ENCODE measurements around the gene RHOU.
A peak's percentile ranks its signal among the peaks of the same experiment; 100 is the strongest.
"Not testable (repeated sequence)": the region's sequence is repeated elsewhere in the genome, so short reads cannot be mapped to it uniquely, and the experiment has no call there.

Gene RHOU

DNA sequence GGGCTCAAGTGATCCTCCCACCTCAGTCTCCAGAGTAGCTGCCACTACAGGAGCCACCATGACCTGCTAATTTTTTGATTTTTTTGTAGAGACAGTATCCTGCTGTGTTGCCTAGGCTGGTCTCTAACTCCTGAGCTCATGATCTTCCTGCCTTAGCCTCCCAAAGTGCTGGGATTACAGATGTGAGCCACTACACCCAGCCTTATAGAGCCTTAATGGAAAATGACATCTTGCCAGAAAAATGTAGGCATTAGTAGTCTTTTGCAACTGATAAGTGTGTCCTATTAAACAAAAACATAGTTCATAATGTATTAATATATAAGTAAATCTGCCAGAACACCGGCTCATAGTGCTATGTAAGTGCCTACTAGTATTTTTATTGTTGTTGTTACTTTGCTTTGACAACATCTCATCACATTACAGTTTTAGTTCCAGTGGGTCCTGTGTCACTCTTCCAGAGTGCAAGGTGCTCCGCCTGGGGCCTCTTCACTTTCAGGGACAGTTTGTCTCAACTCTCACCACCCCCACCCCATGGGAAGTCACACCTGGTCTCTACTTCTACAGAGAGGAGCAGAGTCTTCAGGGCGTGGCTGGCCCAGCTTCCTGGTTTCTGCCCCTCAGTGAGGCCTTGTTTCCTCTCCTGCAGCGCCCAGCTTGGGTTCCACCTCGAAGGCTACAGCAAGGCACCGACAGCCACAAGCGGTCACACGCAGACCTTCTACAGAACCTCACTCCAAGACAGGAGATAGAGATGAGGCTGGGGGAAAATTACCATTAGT lies 30.1 kb downstream of the RHOU start:
- peak; percentile 61 for DNase-seq

DNA sequence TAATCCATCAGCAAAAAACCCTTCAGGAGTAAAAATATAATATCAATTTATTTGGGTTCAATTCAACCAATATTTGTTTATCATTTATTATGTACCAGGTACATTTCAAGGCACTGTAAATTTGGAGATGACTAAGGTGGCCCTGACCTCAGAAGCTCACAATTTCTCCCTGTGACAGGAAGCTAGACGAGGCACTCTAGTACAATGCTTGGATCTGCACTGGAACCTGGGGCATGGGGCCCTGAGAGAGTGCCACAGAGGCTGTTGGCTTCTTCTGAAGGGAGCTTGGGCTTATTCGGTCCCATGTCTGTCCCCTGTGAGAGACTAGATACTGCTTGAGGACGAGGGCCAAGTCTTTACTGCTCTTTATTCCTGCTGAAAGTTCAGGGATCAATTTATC lies 31.5 kb downstream of the RHOU start:
- no peak for DNase-seq

DNA sequence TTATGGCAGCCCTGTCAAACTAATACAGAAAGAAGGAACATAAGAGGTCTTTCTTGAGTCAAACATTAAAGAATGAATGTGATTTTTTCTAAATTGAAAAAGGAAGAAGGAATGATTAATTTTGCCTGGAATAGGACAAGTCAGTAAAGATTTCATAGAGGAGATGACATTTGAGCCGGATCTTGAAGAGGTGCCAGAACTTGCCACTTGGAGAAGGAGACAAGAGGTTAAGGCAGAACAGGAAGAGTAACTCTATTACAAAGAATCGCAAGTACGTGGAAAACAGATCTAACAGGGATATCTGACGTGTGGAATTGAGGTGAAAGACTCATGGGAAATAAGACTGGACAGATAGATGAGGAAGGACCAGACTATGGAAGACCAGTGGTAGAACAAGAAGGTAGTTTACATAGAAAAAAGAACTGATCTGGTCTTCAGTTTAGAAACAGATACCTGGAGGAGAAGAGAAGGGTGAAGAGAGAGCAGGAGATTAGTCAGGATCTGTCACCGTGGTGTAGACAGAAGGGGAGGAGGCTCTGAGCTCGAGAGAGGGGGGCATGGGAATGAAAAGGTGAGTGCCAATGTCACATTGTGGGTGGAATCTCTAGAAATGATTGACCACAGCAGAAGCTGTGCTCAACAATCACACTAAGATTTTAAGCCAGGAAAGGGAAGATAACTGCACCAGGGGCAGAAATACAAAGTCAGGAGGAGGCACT lies 32.5 kb downstream of the RHOU start:
- no peak for DNase-seq

DNA sequence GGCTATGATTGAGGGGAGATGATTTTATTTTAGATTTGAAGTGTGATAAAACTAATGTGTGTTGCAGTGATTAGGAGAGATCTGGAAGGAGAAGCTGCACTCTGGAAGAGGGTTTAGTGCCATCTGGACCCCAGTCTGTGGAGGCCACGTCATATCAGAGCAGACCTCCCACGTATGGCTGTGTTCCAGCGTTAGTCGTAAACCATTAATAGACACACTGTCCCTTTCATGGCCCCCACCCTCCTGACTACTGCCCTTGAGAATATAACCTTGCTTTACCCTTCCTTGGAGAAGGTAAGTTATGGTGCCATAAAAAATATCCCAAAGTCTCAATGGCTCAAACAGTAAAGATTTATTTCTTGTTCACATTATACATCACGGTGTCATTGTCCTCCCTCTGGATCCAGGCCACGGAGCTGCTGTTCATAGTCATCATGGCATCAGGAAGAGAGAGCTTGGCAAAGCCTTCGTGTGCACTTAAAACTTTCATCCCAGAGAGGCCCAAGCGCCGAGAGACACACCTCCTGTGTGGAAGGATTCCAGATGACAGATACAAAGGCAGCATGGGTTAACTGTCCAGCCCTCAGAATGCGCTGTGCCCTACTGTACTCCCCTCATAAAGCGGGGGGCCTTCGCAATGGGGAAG lies 33.2 kb downstream of the RHOU start:
- DNase-seq, result no peak

DNA sequence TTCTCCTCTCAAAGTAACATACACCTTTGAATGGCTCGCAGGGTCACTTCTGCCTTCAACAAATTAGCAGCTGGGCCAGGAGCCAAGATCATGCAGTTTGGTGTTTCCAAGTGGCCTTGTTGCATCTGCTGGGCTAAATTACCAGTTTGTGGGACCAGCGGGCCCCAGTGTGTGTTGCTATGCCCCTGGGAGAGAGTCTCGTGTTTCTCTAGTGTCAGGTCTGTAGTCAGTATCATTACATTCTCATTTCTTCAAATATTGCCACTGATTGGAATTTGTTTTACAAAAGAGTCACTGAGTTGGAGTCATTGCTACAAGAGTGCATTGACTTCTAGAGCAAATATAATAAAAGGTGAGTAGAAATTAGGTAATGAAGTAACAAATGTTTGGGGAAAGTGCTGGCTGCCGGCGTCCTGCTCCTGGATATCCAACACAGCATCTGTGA lies 35.5 kb downstream of the RHOU start:
- no peak for DNase-seq

DNA sequence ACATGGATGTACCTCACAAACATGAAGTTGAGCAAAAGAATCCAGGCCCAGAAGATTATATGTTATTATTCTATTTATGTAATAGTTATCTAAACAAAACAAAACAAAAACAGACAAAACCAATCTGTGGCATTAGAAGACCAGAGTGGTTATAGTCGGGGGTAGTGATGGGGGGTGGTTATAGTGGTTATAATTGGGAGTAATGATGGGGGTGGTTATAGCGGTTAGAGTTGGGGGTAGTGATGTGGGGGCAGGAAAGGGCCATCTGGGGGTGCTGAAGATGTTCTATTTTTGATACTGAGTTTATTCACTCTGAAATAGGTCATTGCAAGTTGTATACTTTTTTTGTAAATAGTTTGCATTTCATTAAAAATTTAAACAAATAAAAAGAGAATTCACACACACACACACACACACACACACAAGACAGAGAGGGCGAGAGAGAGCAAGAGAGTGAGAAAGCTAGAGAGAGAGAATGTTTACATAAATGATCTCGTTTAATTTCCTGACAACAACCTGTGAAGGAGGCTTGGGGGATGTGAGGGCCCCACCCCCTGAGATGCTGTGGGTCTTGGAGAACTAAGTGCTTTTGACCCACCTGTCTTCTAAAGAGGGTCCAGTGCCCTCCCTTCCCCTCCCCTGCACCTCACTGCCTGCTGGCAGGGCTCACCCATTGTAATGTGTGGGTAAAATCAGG lies 37.4 kb downstream of the RHOU start:
- DNase-seq, result no peak

DNA sequence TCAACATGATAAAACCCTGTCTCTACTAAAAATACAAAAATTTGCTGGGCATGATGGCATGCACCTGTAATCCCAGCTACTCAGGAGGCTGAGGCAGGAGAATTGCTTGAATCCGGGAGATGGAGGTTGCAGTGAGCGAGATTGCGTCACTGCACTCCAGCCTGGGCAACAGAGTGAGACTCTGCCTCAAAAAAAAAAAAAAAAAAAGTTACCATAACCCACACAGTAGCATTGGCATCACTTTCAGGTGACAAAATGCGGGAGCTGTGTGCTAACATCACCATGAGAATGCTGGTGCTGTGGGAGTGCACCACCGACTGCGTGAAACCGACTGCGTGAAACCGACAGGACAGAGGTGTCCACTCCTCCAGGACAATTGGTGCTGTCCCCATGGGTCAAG lies 40.7 kb downstream of the RHOU start:
- DNase-seq, result not testable (repeated sequence)

DNA sequence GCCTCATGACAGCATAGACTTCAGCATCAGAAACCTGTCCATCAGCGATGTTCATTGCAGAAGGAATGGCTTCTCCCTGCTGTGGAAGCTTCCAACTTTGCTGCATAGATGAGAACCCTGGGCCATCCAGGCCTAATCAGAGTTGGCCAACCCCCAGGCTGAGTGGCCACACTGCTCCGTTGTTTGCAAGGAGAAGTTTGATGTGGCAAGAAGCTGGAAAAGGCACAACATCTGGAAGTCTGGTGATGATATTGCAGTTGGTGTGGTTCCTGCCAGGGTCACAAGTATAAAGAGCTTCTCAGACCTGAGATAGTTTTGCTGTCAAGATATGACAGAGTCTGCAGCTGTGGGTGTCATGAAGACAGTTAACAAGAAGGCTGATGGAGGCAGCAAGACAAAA lies 41.2 kb downstream of the RHOU start:
- DNase-seq, result no peak

DNA sequence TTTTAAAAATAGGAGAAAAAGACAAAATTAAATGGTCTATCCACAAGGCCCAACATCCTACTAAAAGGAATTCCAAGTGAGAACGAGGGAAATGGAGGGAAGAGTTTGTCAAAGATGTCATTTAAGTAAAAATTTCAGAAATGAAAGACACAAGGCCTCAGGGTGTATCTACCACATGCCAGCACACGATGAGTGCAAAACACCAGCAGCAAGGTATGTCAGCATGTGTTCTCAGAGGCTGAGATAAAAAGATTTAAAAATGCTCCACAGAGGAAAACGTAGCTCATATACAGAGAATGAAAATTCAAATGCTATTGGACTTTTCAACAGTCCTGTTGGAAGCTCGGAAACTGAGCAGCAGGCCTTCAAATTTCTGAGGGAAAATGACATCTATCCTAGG lies 42.0 kb downstream of the RHOU start:
- DNase-seq, result no peak

DNA sequence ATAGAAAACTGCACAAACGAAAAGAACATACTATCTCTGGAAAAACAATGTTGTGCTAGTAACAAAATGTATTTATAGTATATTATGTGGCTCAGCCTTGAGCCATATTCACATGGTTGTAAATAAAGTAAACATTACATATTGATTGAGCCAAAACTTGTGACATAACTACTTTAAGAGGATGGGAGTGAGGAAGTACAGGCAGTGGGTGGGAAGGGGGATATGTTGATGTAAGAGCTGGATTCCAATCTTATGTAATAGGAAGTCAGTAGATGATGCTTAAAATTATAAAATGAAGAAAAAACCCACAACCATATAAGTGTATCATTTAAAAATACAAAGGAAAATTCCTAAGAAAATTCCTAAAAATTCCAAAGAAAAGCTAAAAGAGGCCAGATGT lies 42.7 kb downstream of the RHOU start:
- no peak for DNase-seq

DNA sequence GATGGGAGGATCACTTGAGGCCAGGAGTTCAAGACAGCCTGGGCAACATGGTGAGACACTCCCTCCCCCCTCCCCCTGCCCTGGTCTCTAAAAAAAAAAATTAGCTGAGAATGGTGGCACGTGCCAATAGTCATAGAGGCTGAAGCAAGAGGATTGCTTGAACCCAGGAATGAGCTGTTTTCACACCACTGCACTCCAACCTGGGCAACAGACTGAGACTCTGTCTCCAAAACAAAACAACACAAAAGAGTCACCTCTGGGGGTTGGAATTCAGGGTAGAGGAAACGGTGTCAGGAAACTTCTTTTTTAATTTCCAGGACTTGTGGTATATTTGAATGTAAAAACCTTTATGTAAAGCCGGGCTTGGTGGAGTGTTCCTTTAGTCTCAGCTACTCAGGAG lies 43.2 kb downstream of the RHOU start:
- no peak for DNase-seq

DNA sequence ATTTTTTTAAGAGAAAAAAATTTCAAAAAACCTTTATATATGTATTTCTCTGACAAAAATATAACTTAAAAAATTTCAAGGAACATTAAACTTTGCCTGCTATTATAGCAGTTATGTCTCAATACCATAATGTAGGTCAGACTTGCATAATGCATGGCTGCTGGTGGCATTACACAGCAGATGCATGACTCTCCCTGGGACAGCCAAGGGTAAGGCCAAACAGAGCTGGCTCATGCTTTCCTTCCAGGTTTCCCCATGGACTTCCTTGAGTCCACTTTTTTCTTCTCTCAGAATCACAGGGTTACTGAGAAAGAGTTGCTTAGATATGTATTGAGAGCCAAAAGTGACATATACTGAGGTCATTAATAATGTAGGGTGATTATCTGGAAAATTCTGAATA lies 43.7 kb downstream of the RHOU start:
- no peak for DNase-seq

DNA sequence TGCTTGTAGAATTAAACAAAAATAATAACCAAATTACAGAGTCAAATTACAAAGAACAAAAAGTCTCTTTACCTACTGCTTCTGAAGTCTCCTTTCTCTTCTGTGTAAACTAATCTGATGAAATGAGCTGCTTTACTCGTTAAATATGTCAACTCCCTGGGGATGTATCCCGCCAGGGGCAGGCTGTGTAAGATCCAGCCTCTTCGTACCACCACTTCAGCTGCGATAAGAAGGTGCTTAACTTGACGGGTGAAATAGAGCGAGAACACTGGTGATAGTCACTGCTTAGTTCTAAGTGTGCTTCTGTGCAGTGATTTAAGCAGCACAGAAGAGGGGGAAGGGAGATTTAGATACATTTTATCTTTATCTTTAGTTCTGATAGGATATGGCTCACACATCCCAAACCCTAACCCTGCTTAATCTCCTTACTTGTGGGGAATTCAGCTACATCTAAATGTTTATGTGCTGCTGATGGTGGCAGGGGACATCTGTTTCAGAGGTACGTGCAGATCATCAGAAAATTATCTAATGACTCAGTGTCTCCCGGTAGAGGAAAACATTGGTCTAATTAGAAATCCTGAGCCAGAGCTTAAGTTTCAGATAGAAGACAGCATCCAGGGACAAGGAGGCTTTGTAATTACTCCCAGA lies 46.0 kb downstream of the RHOU start:
- no peak for DNase-seq

DNA sequence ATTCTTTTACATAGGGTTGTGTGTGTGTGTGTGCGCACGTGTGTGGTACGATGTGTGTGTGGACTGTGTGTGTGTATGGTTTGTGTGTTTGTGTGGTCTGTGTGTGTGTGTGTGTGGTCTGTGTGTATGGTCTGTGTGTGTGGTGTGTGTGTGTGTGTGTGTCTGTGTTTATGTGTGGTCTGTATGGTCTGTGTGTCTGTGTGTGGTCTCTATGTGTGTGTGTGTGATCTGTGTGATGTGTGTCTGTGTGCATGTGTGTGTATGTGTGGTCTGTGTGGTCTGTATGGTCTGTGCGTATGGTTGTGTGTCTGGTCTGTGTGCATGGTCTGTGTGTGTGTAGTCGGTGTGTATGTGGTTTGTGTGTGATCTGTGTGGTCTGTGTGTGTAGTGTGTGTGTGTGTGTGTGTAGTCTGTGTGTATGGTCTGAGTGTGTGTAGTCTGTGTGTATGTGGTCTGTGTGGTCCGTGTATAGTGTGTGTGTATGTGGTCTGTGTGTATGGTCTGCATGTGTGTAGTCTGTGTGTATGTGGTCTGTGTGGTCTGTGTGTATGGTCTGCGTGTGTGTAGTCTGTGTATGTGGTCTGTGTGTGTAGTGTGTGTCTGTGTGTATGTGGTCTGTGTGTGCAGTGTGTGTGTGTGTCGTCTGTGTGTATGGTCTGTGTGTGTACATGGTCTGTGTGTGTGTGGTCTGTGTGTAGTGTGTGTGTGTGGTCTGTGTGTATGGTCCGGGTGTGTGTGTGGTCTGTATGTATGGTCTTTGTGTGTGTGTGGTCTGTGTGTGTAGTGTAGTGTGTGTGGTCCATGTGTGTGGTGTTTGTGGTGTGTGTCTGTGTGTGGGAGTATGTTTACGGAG lies 46.8 kb downstream of the RHOU start:
- no peak for DNase-seq

DNA sequence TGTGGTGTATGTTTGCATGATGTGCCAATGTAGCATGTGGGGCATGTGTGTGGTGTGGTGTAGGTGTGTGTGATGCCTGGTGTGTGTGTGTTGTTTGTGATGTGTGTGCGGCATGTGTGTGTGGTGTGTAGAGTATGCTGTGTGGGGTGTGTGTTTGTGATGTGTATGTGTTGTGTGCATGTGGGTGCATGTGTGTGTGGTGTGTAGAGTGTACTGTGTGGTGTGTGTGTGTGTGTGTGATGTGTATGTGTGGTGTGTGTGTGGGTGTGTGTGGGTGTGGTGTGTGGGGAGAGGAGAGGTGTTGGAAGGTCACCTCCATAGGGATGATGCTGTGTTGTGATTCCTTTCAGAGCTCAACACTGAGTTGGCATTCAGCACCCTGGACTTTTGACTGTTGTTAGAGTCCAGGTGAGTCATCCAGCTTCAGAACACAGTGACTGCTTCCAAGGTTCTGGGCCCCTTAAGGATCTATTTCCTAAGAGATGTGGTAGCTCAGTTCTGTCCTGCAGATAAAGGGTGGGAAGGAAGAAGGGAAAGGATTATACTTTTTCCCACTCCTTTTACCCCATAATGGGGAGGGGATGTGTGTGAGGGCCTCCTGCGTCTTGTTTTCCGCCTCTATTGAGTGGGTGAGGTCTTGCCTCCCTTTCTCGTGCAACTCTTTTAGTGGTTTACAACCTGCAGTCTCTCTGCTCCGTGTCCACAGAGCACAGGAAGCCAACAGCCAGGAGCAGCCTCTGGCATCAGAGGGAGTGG lies 47.6 kb downstream of the RHOU start:
- DNase-seq, result no peak

DNA sequence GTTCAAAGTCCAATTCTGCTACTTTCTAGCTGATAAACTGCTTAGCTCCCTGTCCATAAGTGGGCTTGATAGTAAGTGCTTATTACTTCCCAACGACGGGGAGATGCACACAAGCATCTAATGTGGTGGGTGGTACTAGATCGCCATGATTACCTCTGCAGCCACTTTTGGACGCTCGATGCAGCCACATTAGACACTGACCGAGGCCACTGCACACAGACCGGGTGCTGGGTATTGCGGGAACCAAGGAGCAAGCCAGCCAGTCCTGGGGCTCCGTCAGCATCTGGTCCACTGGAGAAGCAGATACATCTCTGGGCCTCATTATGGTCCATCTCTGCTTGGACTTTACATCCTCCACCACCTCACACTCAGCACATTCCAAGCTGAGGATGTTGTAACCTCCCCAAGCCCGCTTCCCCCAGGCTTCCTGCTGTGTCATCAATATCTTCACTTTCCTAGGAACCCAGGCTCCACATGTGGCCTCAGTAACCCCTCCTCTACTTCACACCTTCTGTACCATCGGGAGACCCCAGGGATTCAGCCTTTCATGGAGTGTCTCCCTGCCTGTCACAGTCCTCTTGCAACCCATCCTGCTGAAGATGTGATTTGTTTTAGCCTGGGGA lies 48.2 kb downstream of the RHOU start:
- DNase-seq, result no peak

DNA sequence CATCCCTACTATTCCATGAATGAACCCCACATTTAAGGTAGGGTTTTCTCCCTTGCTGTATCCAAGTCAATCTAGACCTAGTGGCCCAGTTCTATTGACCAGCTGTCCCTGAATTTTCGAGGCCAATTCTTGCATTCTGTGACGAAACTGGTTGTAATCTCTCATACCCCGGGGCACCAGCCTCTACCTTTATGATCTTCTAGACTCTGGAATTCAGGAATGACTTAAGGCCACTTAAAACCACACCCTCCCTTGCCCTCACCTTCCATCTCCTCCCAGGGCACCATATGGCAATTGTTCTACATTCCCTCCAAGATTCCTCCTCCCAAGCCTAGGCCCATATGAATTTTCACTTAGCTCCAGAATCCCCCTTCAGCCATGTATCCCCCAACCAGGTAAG lies 48.9 kb downstream of the RHOU start:
- no peak for DNase-seq

DNA sequence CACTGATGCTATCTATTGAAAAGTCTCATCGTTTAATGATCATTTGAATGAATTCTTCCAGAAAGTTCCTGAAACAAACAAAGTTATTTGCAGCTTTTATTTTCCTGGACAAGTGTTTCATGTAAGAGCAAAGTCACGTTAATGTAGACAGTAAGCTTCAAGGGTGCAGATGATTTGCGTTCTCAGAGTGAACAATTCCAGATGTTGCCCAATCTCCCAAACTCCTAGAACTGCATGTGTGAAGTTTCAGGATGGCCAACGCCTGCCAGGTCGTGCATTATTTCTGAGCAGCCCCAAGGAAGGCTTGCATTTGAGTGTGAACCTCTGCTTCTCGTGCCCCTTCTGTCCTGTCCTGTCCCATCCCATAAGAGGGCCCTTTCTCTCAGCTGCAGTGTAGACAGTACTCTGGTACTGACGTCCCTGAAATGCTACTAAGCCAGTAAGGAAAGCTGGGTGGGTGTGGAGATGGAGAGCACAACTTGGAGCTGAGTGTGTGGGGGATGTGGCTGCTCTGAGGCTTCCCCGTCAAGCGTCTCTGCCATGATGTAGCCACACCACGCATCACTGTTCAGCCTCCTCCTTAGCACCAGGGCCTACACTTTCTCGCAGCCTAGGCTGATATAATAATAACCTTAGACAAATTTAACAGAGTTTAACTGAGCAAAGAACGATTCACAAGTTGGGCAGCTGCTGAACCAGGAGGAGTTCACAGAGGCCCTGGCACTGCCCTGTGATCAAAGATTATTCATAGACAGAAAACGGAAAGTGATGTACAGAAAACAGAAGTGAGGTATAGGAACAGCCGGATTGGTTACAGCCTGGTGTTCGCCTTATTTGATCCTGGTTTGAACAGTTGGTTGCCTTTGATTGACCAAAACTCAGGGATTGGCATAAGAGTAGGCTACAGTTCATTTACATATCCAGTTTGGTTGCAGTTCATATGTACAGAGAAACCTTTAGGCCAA lies 50.4 kb downstream of the RHOU start:
- DNase-seq, result no peak

DNA sequence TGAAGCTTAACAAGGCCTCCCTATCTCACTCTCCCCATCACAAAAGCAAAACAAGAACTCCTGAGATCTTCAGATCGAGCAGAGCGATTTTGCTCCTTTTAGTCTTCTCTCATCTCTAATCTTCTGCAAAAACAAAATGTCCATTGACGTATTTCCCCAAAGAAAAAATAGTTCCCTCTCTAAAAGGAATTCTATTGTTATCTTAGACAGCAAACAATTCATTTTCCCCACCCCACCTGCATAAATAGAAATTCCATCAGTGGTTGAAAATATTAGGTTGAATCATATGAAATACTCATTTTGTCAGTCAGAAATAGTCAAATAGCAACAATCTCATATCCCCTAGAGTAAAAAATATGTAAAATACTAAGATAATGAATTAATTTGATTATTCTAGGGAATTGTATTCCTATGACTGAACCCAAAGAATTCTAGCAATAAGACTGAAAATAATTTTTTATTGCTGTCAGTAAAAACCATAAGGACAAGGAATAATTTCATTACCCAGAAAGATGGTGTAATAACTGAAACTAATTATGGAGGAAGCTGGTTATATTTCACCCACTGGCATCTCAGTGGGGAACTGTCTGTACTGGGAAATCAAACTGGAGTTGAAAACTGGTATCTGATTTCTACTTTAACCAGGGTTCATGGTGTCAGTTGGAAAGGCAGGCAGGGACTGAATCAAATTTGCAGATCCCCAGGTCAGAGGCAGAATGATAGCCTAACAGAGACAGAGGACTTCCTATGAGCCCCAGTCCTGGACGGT lies 51.3 kb downstream of the RHOU start:
- no peak for DNase-seq
